ENCODE data around the gene TBC1D21.

DNA sequence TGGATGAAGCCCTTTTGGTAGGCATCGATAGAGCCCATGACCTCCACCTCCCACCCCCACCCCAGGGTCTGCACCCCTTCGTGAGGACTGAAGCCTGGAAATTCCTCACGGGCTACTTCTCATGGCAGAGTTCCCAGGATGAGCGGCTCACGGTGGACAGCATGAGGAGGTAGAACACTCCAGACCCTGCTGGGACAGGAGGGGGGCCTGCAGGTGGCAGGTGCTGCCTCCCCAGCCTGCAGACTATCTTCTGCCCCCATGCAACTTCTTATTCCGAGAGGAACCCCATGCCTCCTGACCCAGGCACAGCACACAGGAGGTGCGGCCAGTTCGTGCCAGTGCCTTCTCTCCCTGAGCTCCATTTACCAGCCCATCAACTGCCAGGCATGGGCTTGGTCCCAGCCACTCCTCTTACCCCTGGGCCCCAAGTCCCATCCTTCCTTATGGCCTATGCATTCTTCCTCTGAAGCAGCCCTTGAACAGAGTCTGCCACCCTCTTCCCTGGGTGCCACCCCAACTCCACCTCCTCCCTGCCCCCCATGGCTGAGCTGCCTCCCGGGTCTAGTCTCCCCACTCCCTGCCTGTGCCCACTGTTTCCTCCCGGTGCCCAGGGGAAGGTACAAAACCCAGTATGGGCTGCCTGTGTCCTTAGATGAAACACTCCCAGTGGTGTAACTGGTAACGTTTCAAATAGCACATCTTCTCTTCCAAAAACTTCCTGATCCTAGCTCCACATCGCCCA lies 8.4 kb downstream of the TBC1D21 start:
- TF ChIP-seq, protein P1, sequence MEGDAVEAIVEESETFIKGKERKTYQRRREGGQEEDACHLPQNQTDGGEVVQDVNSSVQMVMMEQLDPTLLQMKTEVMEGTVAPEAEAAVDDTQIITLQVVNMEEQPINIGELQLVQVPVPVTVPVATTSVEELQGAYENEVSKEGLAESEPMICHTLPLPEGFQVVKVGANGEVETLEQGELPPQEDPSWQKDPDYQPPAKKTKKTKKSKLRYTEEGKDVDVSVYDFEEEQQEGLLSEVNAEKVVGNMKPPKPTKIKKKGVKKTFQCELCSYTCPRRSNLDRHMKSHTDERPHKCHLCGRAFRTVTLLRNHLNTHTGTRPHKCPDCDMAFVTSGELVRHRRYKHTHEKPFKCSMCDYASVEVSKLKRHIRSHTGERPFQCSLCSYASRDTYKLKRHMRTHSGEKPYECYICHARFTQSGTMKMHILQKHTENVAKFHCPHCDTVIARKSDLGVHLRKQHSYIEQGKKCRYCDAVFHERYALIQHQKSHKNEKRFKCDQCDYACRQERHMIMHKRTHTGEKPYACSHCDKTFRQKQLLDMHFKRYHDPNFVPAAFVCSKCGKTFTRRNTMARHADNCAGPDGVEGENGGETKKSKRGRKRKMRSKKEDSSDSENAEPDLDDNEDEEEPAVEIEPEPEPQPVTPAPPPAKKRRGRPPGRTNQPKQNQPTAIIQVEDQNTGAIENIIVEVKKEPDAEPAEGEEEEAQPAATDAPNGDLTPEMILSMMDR (IDR thresholded peaks at IDR 0.05) = no peak
- TF ChIP-seq EZH2phosphoT487 (IDR thresholded peaks at IDR 0.05) (no peak), EZH2 (IDR thresholded peaks at IDR 0.05) (no peak)

Data from neural progenitor cell (in vitro differentiated cells).